GM12878 (cell line): ENCODE measurements around the gene PIP4K2A. TPM values are rescaled to one million over a fixed set of nuclear protein-coding genes. Genes with fewer than 3 reads are reported as not detected.

Experiments
- ATAC-seq: fragments of 200-7000 bp; cut with Tn5 transposase; 3 replicates; pipeline ENCODE4 v1.9.1; 2020; ENCODE audit warnings: mild to moderate bottlenecking, moderate library complexity
- BruUV-seq: library from RNA; stranded (reverse); fragments of 400-500 nt; replicated peaks from 2 replicates; lab custom pipeline; 2021; lab: Mats Ljungman, UMichigan
- CTCF ChIA-PET: fragments of 300-600 bp; sonication (Branson Sonifier 250); formaldehyde crosslinking; extraction: SDS; loops from one replicate; lab custom pipeline; 2021; ENCODE audit warnings: inconsistent platforms; lab: Yijun Ruan, JAX
- POLR2A ChIA-PET: fragments of 350-600 bp; formaldehyde crosslinking; extraction: SDS; loops from one replicate; lab custom pipeline; 2021; ENCODE audit warnings: inconsistent platforms; lab: Charles Lee
- RAD21 ChIA-PET: fragments of 300-600 bp; sonication (Branson Sonifier 250); formaldehyde crosslinking; loops from one replicate; lab custom pipeline; 2023; ENCODE audit warnings: antibody characterized with exemption; ENCODE audit not compliant: unreplicated experiment; lab: Charles Lee
- SMC1A ChIA-PET: fragments of 300-600 bp; sonication (Branson Sonifier 250); formaldehyde crosslinking; loops from one replicate; lab custom pipeline; 2023; ENCODE audit not compliant: unreplicated experiment, uncharacterized antibody; lab: Charles Lee
- DNase-seq: peaks from one replicate; pipeline ENCODE4 v3.0.0-alpha.2; 2011; ENCODE audit warnings: low read depth, low spot score
- FAIRE-seq: peaks from 3 replicates; lab custom pipeline; 2011; peaks lifted over from hg19 to GRCh38; lab: Jason Lieb, UNC
- H2AFZ ChIP-seq: 2 replicates; pipeline ENCODE4 v1.6.0; 2011; ENCODE audit warnings: low read depth, low read length, control low read depth; ENCODE audit not compliant: control insufficient read depth
- H3K27ac ChIP-seq: 2 replicates; pipeline ENCODE4 v1.5.1; 2011; ENCODE audit warnings: control low read depth; ENCODE audit not compliant: control insufficient read depth, insufficient read depth
- H3K27me3 ChIP-seq, 2 experiments: replicated peaks in 1 of 2; 2 replicates each; pipeline versions ENCODE4 v1.6.0 to v1.6.1; 2011; ENCODE audit warnings: low read length in 1 of 2; ENCODE audit not compliant: control insufficient read depth in 2 of 2, insufficient read depth in 2 of 2
- H3K36me3 ChIP-seq, 2 experiments: 2 replicates each; pipeline ENCODE4 v1.5.1; 2011; ENCODE audit warnings: low read length in 1 of 2; ENCODE audit not compliant: control insufficient read depth in 2 of 2, insufficient read depth in 2 of 2
- H3K4me1 ChIP-seq: 2 replicates; pipeline ENCODE4 v1.6.1; 2011; ENCODE audit warnings: mild to moderate bottlenecking, low read length, moderate library complexity, mixed read lengths; ENCODE audit not compliant: control insufficient read depth, insufficient read depth
- H3K4me2 ChIP-seq: 2 replicates; pipeline ENCODE4 v1.6.0; 2011; ENCODE audit warnings: control low read depth; ENCODE audit not compliant: control insufficient read depth, insufficient read depth
- H3K4me3 ChIP-seq: fragments of 200-600 bp; sonication (generic); 2 replicates; pipeline ENCODE4 v1.5.1; 2016
- H3K79me2 ChIP-seq: 2 replicates; pipeline ENCODE4 v1.6.0; 2011; ENCODE audit warnings: low read length; ENCODE audit not compliant: control insufficient read depth, insufficient read depth
- H3K9ac ChIP-seq: 2 replicates; pipeline ENCODE4 v1.8.0; 2011; ENCODE audit warnings: low read length, control low read depth, mixed read lengths; ENCODE audit not compliant: control insufficient read depth, insufficient read depth
- H3K9me3 ChIP-seq: replicated peaks from 3 replicates; pipeline ENCODE4 v1.5.1; 2011; ENCODE audit warnings: mild to moderate bottlenecking, low read length; ENCODE audit not compliant: control insufficient read depth, insufficient read depth
- H4K20me1 ChIP-seq: 2 replicates; pipeline ENCODE4 v1.6.0; 2011; ENCODE audit not compliant: control insufficient read depth, insufficient read depth
- BACH1 ChIP-seq: fragments of 450-650 bp; IDR thresholded peaks from 2 replicates; pipeline ENCODE4 v1.6.1; 2017; ENCODE audit warnings: mild to moderate bottlenecking, borderline replicate concordance
- BHLHE40 ChIP-seq, 2 experiments: fragments of 450-650 bp in 1 of 2; IDR thresholded peaks; 2 replicates each; pipeline ENCODE4 v1.6.1; 2011 to 2017; ENCODE audit warnings: low read depth in 2 of 2, borderline replicate concordance in 1 of 2, improper control_type of control experiment in 1 of 2, low read length in 1 of 2, mild to moderate bottlenecking in 1 of 2
- CHD4 ChIP-seq: fragments of 200-600 bp; sonication (generic); IDR thresholded peaks from 2 replicates; pipeline ENCODE4 v1.6.1; 2016; ENCODE audit warnings: mild to moderate bottlenecking
- CREM ChIP-seq: IDR thresholded peaks from 2 replicates; pipeline ENCODE4 v1.6.1; 2014; ENCODE audit warnings: antibody characterized with exemption, low read depth
- CTCF ChIP-seq, 3 experiments: IDR thresholded peaks in 2 of 3; conservative IDR thresholded peaks in 1 of 3; 2 replicates each; pipeline ENCODE4 v1.5.1; 2011; ENCODE audit warnings: low read depth in 3 of 3, low read length in 3 of 3, mild to moderate bottlenecking in 3 of 3, control low read depth in 2 of 3, moderate library complexity in 2 of 3, inconsistent platforms in 1 of 3, mixed read lengths in 1 of 3; ENCODE audit not compliant: control insufficient read depth in 2 of 3, insufficient read depth in 1 of 3; ENCODE audit errors: extremely low read depth in 1 of 3
- EED ChIP-seq: sonication (generic); IDR thresholded peaks from 2 replicates; pipeline ENCODE4 v1.6.1; 2016; ENCODE audit warnings: antibody characterized with exemption, low read depth
- EGR1 ChIP-seq, 2 experiments: IDR thresholded peaks; 1 replicate in 1 of 2; 2 replicates in 1 of 2; pipeline ENCODE4 v1.6.1; 2011 to 2012; ENCODE audit warnings: low read depth in 2 of 2, low read length in 2 of 2, borderline replicate concordance in 1 of 2, mild to moderate bottlenecking in 1 of 2, moderate library complexity in 1 of 2
- FOXM1 ChIP-seq: IDR thresholded peaks from 2 replicates; pipeline ENCODE4 v1.6.1; 2012; ENCODE audit warnings: low read depth, mild to moderate bottlenecking, inconsistent platforms, low read length, moderate library complexity
- GABPA ChIP-seq: IDR thresholded peaks from 2 replicates; pipeline ENCODE4 v1.6.1; 2014; ENCODE audit warnings: antibody characterized with exemption, low read depth, mild to moderate bottlenecking, inconsistent platforms
- HSF1 ChIP-seq: fragments of 150-350 bp; IDR thresholded peaks from 2 replicates; pipeline ENCODE4 v1.6.1; 2014; ENCODE audit warnings: mild to moderate bottlenecking, low read depth, low read length
- IRF4 ChIP-seq: IDR thresholded peaks from 2 replicates; pipeline ENCODE4 v1.6.1; 2011; ENCODE audit warnings: low read depth, low read length
- JUND ChIP-seq: IDR thresholded peaks from 2 replicates; pipeline ENCODE4 v1.6.1; 2012; ENCODE audit warnings: low read depth, mild to moderate bottlenecking, low read length, improper control_type of control experiment, moderate library complexity
- NR2F1 ChIP-seq: fragments of 450-650 bp; conservative IDR thresholded peaks from 2 replicates; pipeline ENCODE4 v1.6.1; 2017; ENCODE audit warnings: mild to moderate bottlenecking
- POLR2AphosphoS5 ChIP-seq: IDR thresholded peaks from 2 replicates; pipeline ENCODE4 v1.6.1; 2011; ENCODE audit warnings: mild to moderate bottlenecking, low read length, inconsistent platforms
- POU2F2 ChIP-seq: IDR thresholded peaks from 3 replicates; pipeline ENCODE4 v1.6.1; 2011; ENCODE audit warnings: low read depth, mild to moderate bottlenecking, low read length, borderline replicate concordance
- TCF12 ChIP-seq: IDR thresholded peaks from 2 replicates; pipeline ENCODE4 v1.6.1; 2011; ENCODE audit warnings: low read depth, mild to moderate bottlenecking, low read length
- USF1 ChIP-seq: IDR thresholded peaks from 2 replicates; pipeline ENCODE4 v1.6.1; 2011; ENCODE audit warnings: borderline replicate concordance, low read depth, mild to moderate bottlenecking, moderate library complexity, mixed read lengths, low read length; ENCODE audit not compliant: insufficient read depth; ENCODE audit errors: extremely low read length
- ZBED1 ChIP-seq: IDR thresholded peaks from 2 replicates; pipeline ENCODE4 v1.6.1; 2016; ENCODE audit warnings: borderline replicate concordance
- WGBS: methylation state at CpG from one replicate; pipeline ENCODE4 v1.1.6; 2016; ENCODE audit warnings: low lambda C conversion rate; ENCODE audit not compliant: insufficient replicate concordance, insufficient coverage; ENCODE audit errors: missing lambda C conversion rate; 5-methylcytosine and 5-hydroxymethylcytosine counted together
- in situ Hi-C: fragments of 300-500 bp; cut with MboI; formaldehyde crosslinking; loops from 9 replicates; pipeline ENCODE4 v1.14.3; 2018; ENCODE audit warnings: mixed read lengths
- intact Hi-C: fragments of 100-400 bp; cut with micrococcal nuclease; formaldehyde crosslinking; loops from one replicate; pipeline ENCODE4 v1.14.2; 2022; ENCODE audit not compliant: unreplicated experiment
- polyA plus RNA-seq, 11 experiments: library from polyadenylated mRNA; depleted of rRNA in 4 of 11; unstranded in 6 of 11; stranded (reverse) in 5 of 11; fragments of >200 nt; fragmentation: Nextera tagmentation in 4 of 11; fragmentation: Illumina TruSeq in 1 of 11; extraction: Ambion mirVana in 4 of 11; extraction: Trizol in 1 of 11; gene quantifications; 1 replicate in 1 of 11; 2 replicates in 10 of 11; pipeline versions ENCODE4 v1.2.1 to v1.2.3, GENCODE V29; 2011 to 2016; ENCODE audit warnings: inconsistent platforms in 2 of 11, missing spikeins in 2 of 11, low read depth in 1 of 11
- total RNA-seq, 4 experiments: library from RNA; depleted of rRNA in 3 of 4; stranded (reverse); fragments of >200 nt in 3 of 4; fragmentation: Illumina TruSeq in 1 of 4; extraction: Trizol in 1 of 4; gene quantifications; 2 replicates each; pipeline versions ENCODE4 v1.2.1 to v1.2.3, GENCODE V29; 2013 to 2021

PIP4K2A gene
- total and polyA plus RNA-seq, 10 of the 15 experiments (the other 5 are each of a cell fraction or from before 2014, with no cell fraction given): 54.3 to 139 (median 84.4) TPM

- no peak for TF ChIP-seq HSF1
- TF ChIP-seq NR2F1: no peak
- no peak for TF ChIP-seq CREM
- no peak for TF ChIP-seq TCF12
These were observed 96.1 kb downstream of the PIP4K2A start (continued) for GRCh38 chr10:22618078-22618785.

GRCh38 chr10:22617516-22617915, 96.9 kb downstream of the PIP4K2A start:
- POLR2A ChIA-PET: interaction anchor here (0.6 to 10.6 kb wide), 8 partner anchors 9 to 95 kb away, joined by 3 to 82 read pairs (median 6); no protein-coding TSS in a partner anchor
- Histone ChIP-seq H3K4me2 (no peak overlapping the region), H3K4me1 (peaks cover 42% of the 10 kb centered on the region)
- TF ChIP-seq ZBED1: no peak
- TF ChIP-seq EED: 0 out of 2 replicates have a peak, but pooled peaks have one; percentile 42
- no peak for TF ChIP-seq BHLHE40 (IDR thresholded peaks at IDR 0.05; ENCODE audit: borderline replicate concordance in 1 of 2, low read depth in 2 of 2, low read length in 1 of 2)
- TF ChIP-seq GABPA: 0 out of 2 replicates have a peak, but pooled peaks have one; percentile 43
- peak; percentile 1 to 19 (median 15); a peak in 2 of 6 replicates for TF ChIP-seq CTCF (IDR thresholded peaks at IDR 0.05 in 2 of 3, conservative IDR thresholded peaks at IDR 0.05 in 1 of 3; ENCODE audit: control insufficient read depth in 2 of 3, extremely low read depth in 1 of 3, insufficient read depth in 1 of 3, low read depth in 3 of 3, low read length in 3 of 3)
- TF ChIP-seq JUND: no peak
- no peak for TF ChIP-seq CHD4
- TF ChIP-seq BACH1: no peak
- TF ChIP-seq POU2F2: no peak
- no peak for TF ChIP-seq USF1
- TF ChIP-seq POLR2AphosphoS5: no peak
- no peak for TF ChIP-seq EGR1 (IDR thresholded peaks at IDR 0.05; ENCODE audit: borderline replicate concordance in 1 of 2, low read depth in 2 of 2, low read length in 2 of 2)
- TF ChIP-seq FOXM1: no peak
- TF ChIP-seq IRF4: no peak

More at GRCh38 chr10:22617516-22617915, 96.9 kb downstream of the PIP4K2A start:
- H3K27me3 ChIP-seq: no peaks in the 10 kb centered on the region
- no peak for DNase-seq
- no peak overlapping the region for H3K9ac ChIP-seq
- CTCF ChIA-PET: interaction anchor here (0.7 to 4.8 kb wide), 10 partner anchors 9 to 95 kb away, joined by 3 to 28 read pairs (median 4); no protein-coding TSS in a partner anchor
- H3K79me2 ChIP-seq: peaks cover 98% of the 10 kb centered on the region
- RAD21 ChIA-PET: interaction anchor here (1.1 to 6.2 kb wide), 9 partner anchors 8 to 371 kb away, joined by 3 to 53 read pairs (median 11); no protein-coding TSS in a partner anchor
- SMC1A ChIA-PET: interaction anchor here (0.6 to 14.3 kb wide), 15 partner anchors 9 to 315 kb away, joined by 3 to 139 read pairs (median 4); no protein-coding TSS in a partner anchor
- 30% methylated on average over 3 of the region's 3 CpGs for WGBS
- H2AFZ ChIP-seq: no peak overlapping the region
- H3K9me3 ChIP-seq: no peaks in the 10 kb centered on the region
- BruUV-seq: no TSS peak
- no peak for FAIRE-seq
- no peak for ATAC-seq
- intact Hi-C loops: no loop called here
- no peak overlapping the region for H3K4me3 ChIP-seq
- peaks cover 2 to 5% of the 10 kb centered on the region in 2 experiments; a peak in 3 of 4 replicates for H3K36me3 ChIP-seq
- in situ Hi-C loops: no loop called here
- no peaks in the 10 kb centered on the region; the same call in 1 of the 2 replicates for H4K20me1 ChIP-seq
- H3K27ac ChIP-seq: no peak overlapping the region; the same call in 1 of the 2 replicates
